ENCODE data around the gene FAM114A1. TPM values are rescaled to one million over a fixed set of nuclear protein-coding genes. Genes with fewer than 3 reads are reported as not detected.

Gene FAM114A1
- polyA plus RNA-seq, 3 donors, result 3.2 to 12.0 (median 4.1) TPM

GRCh38 chr4:38921151-38921550 is 53.5 kb downstream of the FAM114A1 start:
- H3K27ac ChIP-seq (ENCODE audit: low read depth in 1 of 2, low read length in 2 of 2), result no peak overlapping the region
- Mint-ChIP-seq H3K36me3 (peaks cover 54 to 70% of the 10 kb centered on the region in 2 donors), H3K27ac (no peak overlapping the region), H3K9me3 (peaks cover 0 to 1% (median 0%) of the 10 kb centered on the region in 7 donors), H3K4me3 (no peak overlapping the region), H3K4me1 (no peaks in the 10 kb centered on the region), H3K27me3 (ENCODE audit: low read depth in 3 of 3) (no peaks in the 10 kb centered on the region)
- intact Hi-C loops (cut with micrococcal nuclease), result no loop called here
- no peak for TF ChIP-seq CTCF (IDR thresholded peaks at IDR 0.05)
- H3K4me2 ChIP-seq (replicated peaks; ENCODE audit: extremely low read depth, low read length, poor library complexity, severe bottlenecking), result no peak overlapping the region
- no peak for DNase-seq
- no peaks in the 10 kb centered on the region for H4K20me1 ChIP-seq (ENCODE audit: insufficient read depth, low read length)
- no peaks in the 10 kb centered on the region for H3K9me3 ChIP-seq (replicated peaks in 1 of 2; ENCODE audit: control insufficient read depth in 1 of 2, insufficient read depth in 1 of 2, low read length in 2 of 2)
- H3K4me3 ChIP-seq (replicated peaks in 1 of 3; ENCODE audit: low read depth in 2 of 3, low read length in 3 of 3), result no peak overlapping the region
- 86% methylated on average over 1 of the region's 3 CpGs for WGBS (ENCODE audit: insufficient coverage)
- peaks cover 21 to 77% of the 10 kb centered on the region in 2 donors for H3K36me3 ChIP-seq (replicated peaks in 1 of 2; ENCODE audit: control insufficient read depth in 1 of 2, insufficient read depth in 2 of 2, low read length in 2 of 2)
- H3K79me2 ChIP-seq (ENCODE audit: insufficient read depth, low read length), result no peaks in the 10 kb centered on the region
- H2AFZ ChIP-seq (ENCODE audit: insufficient read depth, low read depth, low read length, poor library complexity, severe bottlenecking), result no peak overlapping the region
- no peaks in the 10 kb centered on the region for H3K27me3 ChIP-seq (ENCODE audit: control insufficient read depth in 2 of 2, insufficient read depth in 2 of 2, low read length in 2 of 2)
- H3K4me1 ChIP-seq (ENCODE audit: control insufficient read depth in 1 of 2, insufficient read depth in 2 of 2, low read length in 2 of 2), result no peaks in the 10 kb centered on the region
- H3K9ac ChIP-seq (ENCODE audit: insufficient read depth, low read length, poor library complexity, severe bottlenecking), result no peak overlapping the region

GRCh38 chr4:38923746-38924145 is 56.1 kb downstream of the FAM114A1 start:
- H3K4me1 Mint-ChIP-seq, result no peaks in the 10 kb centered on the region
- Histone ChIP-seq H3K9me3 (replicated peaks in 1 of 2; ENCODE audit: control insufficient read depth in 1 of 2, insufficient read depth in 1 of 2, low read length in 2 of 2) (no peaks in the 10 kb centered on the region), H3K27ac (ENCODE audit: low read depth in 1 of 2, low read length in 2 of 2) (no peak overlapping the region), H3K36me3 (replicated peaks in 1 of 2; ENCODE audit: control insufficient read depth in 1 of 2, insufficient read depth in 2 of 2, low read length in 2 of 2) (peaks cover 24 to 79% of the 10 kb centered on the region in 2 donors), H3K4me3 (replicated peaks in 1 of 3; ENCODE audit: low read depth in 2 of 3, low read length in 3 of 3) (no peak overlapping the region), H2AFZ (ENCODE audit: insufficient read depth, low read depth, low read length, poor library complexity, severe bottlenecking) (no peak overlapping the region), H3K79me2 (ENCODE audit: insufficient read depth, low read length) (no peaks in the 10 kb centered on the region), H4K20me1 (ENCODE audit: insufficient read depth, low read length) (no peaks in the 10 kb centered on the region), H3K27me3 (ENCODE audit: control insufficient read depth in 2 of 2, insufficient read depth in 2 of 2, low read length in 2 of 2) (no peaks in the 10 kb centered on the region), H3K4me2 (replicated peaks; ENCODE audit: extremely low read depth, low read length, poor library complexity, severe bottlenecking) (no peak overlapping the region), H3K4me1 (ENCODE audit: control insufficient read depth in 1 of 2, insufficient read depth in 2 of 2, low read length in 2 of 2) (no peaks in the 10 kb centered on the region), H3K9ac (ENCODE audit: insufficient read depth, low read length, poor library complexity, severe bottlenecking) (no peak overlapping the region)
- H3K27ac Mint-ChIP-seq, result no peak overlapping the region
- H3K36me3 Mint-ChIP-seq, result peaks cover 60 to 65% of the 10 kb centered on the region in 2 donors
- TF ChIP-seq CTCF (IDR thresholded peaks at IDR 0.05), result no peak
- intact Hi-C loops (cut with micrococcal nuclease), result no loop called here
- WGBS (ENCODE audit: insufficient coverage), result no CpG with 5 or more reads among the region's 2 CpGs
- H3K9me3 Mint-ChIP-seq, result no peaks in the 10 kb centered on the region
- peaks cover 0 to 2% (median 0%) of the 10 kb centered on the region in 3 donors for H3K27me3 Mint-ChIP-seq (ENCODE audit: low read depth in 3 of 3)
- no peak for DNase-seq
- H3K4me3 Mint-ChIP-seq, result no peak overlapping the region
